WTC11 (cell line): ENCODE results near the gene LYRM4. TPM values are rescaled to one million over a fixed set of nuclear protein-coding genes. Genes with fewer than 3 reads are reported as not detected.

Experiments
- ATAC-seq: fragments of 200-7000 bp; cut with Tn5 transposase; 2 replicates; pipeline ENCODE4 v1.10.0; 2021; ENCODE audit warnings: mild to moderate bottlenecking, moderate library complexity
- CTCF ChIA-PET: fragments of 300-600 bp; sonication (Branson Sonifier 250); formaldehyde crosslinking; loops from one replicate; lab custom pipeline; 2021; ENCODE audit warnings: antibody characterized with exemption; lab: Charles Lee
- POLR2A ChIA-PET: fragments of 350-600 bp; sonication (Branson Sonifier 250); formaldehyde crosslinking; loops from one replicate; lab custom pipeline; 2021; ENCODE audit warnings: antibody characterized with exemption; lab: Charles Lee
- DNase-seq: peaks from one replicate; pipeline ENCODE4 v3.0.0; 2021; ENCODE audit warnings: low spot score
- H3K27ac Mint-ChIP-seq: 2 replicates; pipeline ENCODE4 v1.8.0; 2021; ENCODE audit warnings: mixed read lengths
- H3K27me3 Mint-ChIP-seq: 2 replicates; pipeline ENCODE4 v1.8.0; 2021; ENCODE audit warnings: low read depth, mild to moderate bottlenecking, moderate library complexity, mixed read lengths
- H3K36me3 Mint-ChIP-seq: 2 replicates; pipeline ENCODE4 v1.8.0; 2021; ENCODE audit warnings: mixed read lengths
- H3K4me1 Mint-ChIP-seq: 2 replicates; pipeline ENCODE4 v1.8.0; 2022; ENCODE audit warnings: mixed read lengths
- H3K4me3 Mint-ChIP-seq: 2 replicates; pipeline ENCODE4 v1.8.0; 2021; ENCODE audit warnings: mild to moderate bottlenecking, moderate library complexity, mixed read lengths
- H3K9me3 Mint-ChIP-seq: 2 replicates; pipeline ENCODE4 v1.8.0; 2021; ENCODE audit warnings: mixed read lengths
- CBFB ChIP-seq: sonication (generic); formaldehyde crosslinking; IDR thresholded peaks from 2 replicates; pipeline ENCODE4 v1.8.1; 2022; ENCODE audit warnings: mild to moderate bottlenecking, low read depth, missing genetic modification reagents
- ELF4 ChIP-seq: sonication (generic); formaldehyde crosslinking; IDR thresholded peaks from 2 replicates; pipeline ENCODE4 v1.8.1; 2022; ENCODE audit warnings: low read depth, mild to moderate bottlenecking, moderate library complexity, missing genetic modification reagents
- ETV6 ChIP-seq: sonication (generic); formaldehyde crosslinking; IDR thresholded peaks from 2 replicates; pipeline ENCODE4 v1.8.1; 2022; ENCODE audit warnings: mild to moderate bottlenecking, missing genetic modification reagents
- MXD4 ChIP-seq: fragments of 250-450 bp; sonication (Bioruptor Pico); IDR thresholded peaks from 2 replicates; pipeline ENCODE4 v1.8.0; 2021; ENCODE audit warnings: mild to moderate bottlenecking, moderate library complexity, borderline replicate concordance
- NFE2L1 ChIP-seq: sonication (generic); formaldehyde crosslinking; IDR thresholded peaks from 2 replicates; pipeline ENCODE4 v1.8.1; 2023; ENCODE audit warnings: missing genetic modification reagents
- NR3C1 ChIP-seq: sonication (generic); formaldehyde crosslinking; conservative IDR thresholded peaks from 2 replicates; pipeline ENCODE4 v1.8.1; 2023; ENCODE audit warnings: low read depth, mild to moderate bottlenecking, missing genetic modification reagents
- OVOL2 ChIP-seq: fragments of 250-450 bp; sonication (Bioruptor Pico); IDR thresholded peaks from 2 replicates; pipeline ENCODE4 v1.9.0; 2021; ENCODE audit warnings: mild to moderate bottlenecking, borderline replicate concordance
- PRRX2 ChIP-seq: fragments of 250-450 bp; sonication (Bioruptor Pico); IDR thresholded peaks from 2 replicates; pipeline ENCODE4 v1.8.0; 2021; ENCODE audit warnings: mild to moderate bottlenecking
- TCF7 ChIP-seq: sonication (generic); formaldehyde crosslinking; IDR thresholded peaks from 2 replicates; pipeline ENCODE4 v1.8.0; 2022; ENCODE audit warnings: mild to moderate bottlenecking, low read depth, missing genetic modification reagents, moderate library complexity
- TEAD4 ChIP-seq: sonication (generic); formaldehyde crosslinking; IDR thresholded peaks from 2 replicates; pipeline ENCODE4 v1.8.0; 2022; ENCODE audit warnings: mild to moderate bottlenecking, missing genetic modification reagents
- ZNF232 ChIP-seq: sonication (generic); formaldehyde crosslinking; IDR thresholded peaks from 2 replicates; pipeline ENCODE4 v1.8.0; 2022; ENCODE audit warnings: mild to moderate bottlenecking, missing genetic modification reagents
- ZNF263 ChIP-seq: sonication (generic); formaldehyde crosslinking; IDR thresholded peaks from 2 replicates; pipeline ENCODE4 v1.8.1; 2022; ENCODE audit warnings: low read depth, mild to moderate bottlenecking, moderate library complexity, missing genetic modification reagents
- ZNF317 ChIP-seq: sonication (generic); formaldehyde crosslinking; IDR thresholded peaks from 2 replicates; pipeline ENCODE4 v1.8.1; 2023; ENCODE audit warnings: low read depth, mild to moderate bottlenecking, moderate library complexity, missing genetic modification reagents, borderline replicate concordance
- total RNA-seq: library from RNA; stranded (reverse); gene quantifications from 3 replicates; pipeline ENCODE4 v1.2.3, GENCODE V29; 2021
- TF ChIP-seq, protein P1 (sequence below): sonication (generic); formaldehyde crosslinking; IDR thresholded peaks from 2 replicates; pipeline ENCODE4 v1.8.0; 2022; ENCODE audit warnings: missing genetic modification reagents
- TF ChIP-seq, protein P2 (sequence below): sonication (generic); formaldehyde crosslinking; conservative IDR thresholded peaks from 2 replicates; pipeline ENCODE4 v1.8.1; 2023; ENCODE audit warnings: mild to moderate bottlenecking, low read depth, missing genetic modification reagents, moderate library complexity
- TF ChIP-seq, protein P3 (sequence below): sonication (generic); formaldehyde crosslinking; IDR thresholded peaks from 2 replicates; pipeline ENCODE4 v1.8.1; 2023; ENCODE audit warnings: mild to moderate bottlenecking, missing genetic modification reagents, borderline replicate concordance
- TF ChIP-seq, protein P4 (sequence below): fragments of 250-450 bp; sonication (Bioruptor Pico); IDR thresholded peaks from 2 replicates; pipeline ENCODE4 v1.9.0; 2021; ENCODE audit warnings: mild to moderate bottlenecking
- TF ChIP-seq, protein P5 (sequence below): fragments of 200-600 bp; IDR thresholded peaks from 2 replicates; pipeline ENCODE4 v1.8.0; 2022; ENCODE audit warnings: antibody characterized with exemption

The LYRM4 gene
- total RNA-seq, 1 experiment from 2014 or later: 49.7 TPM

DNA sequence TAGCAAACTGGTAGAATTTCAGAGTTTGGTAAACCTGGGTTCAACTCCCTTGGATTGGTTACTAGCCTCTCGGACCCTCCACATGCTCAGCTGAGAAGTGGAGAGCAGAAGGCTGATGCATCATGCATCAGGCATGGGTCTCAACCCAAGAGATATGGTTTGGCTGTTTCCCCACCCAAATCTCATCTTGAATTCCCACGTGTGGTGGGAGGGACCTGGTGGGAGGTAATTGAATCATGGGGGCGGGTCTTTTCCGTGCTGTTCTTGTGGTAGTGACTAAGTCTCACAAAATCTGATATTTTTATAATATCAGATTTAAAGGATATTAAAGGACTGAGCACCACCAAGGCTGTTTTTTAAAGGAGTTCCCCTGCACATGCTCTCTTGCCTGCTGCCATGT, 100.5 kb downstream of the LYRM4 start:
- Mint-ChIP-seq H3K4me1 (peaks cover 9% of the 10 kb centered on the region), H3K9me3 (no peaks in the 10 kb centered on the region), H3K36me3 (no peaks in the 10 kb centered on the region), H3K27me3 (no peaks in the 10 kb centered on the region), H3K4me3 (no peak overlapping the region), H3K27ac (no peak overlapping the region)
- ChIA-PET POLR2A (no interaction called here), CTCF (interaction anchor here (1.0 to 2.6 kb wide), 3 partner anchors 15 to 54 kb away, joined by 4 to 18 read pairs (median 10); no protein-coding TSS in a partner anchor)
- TF ChIP-seq, protein P1, sequence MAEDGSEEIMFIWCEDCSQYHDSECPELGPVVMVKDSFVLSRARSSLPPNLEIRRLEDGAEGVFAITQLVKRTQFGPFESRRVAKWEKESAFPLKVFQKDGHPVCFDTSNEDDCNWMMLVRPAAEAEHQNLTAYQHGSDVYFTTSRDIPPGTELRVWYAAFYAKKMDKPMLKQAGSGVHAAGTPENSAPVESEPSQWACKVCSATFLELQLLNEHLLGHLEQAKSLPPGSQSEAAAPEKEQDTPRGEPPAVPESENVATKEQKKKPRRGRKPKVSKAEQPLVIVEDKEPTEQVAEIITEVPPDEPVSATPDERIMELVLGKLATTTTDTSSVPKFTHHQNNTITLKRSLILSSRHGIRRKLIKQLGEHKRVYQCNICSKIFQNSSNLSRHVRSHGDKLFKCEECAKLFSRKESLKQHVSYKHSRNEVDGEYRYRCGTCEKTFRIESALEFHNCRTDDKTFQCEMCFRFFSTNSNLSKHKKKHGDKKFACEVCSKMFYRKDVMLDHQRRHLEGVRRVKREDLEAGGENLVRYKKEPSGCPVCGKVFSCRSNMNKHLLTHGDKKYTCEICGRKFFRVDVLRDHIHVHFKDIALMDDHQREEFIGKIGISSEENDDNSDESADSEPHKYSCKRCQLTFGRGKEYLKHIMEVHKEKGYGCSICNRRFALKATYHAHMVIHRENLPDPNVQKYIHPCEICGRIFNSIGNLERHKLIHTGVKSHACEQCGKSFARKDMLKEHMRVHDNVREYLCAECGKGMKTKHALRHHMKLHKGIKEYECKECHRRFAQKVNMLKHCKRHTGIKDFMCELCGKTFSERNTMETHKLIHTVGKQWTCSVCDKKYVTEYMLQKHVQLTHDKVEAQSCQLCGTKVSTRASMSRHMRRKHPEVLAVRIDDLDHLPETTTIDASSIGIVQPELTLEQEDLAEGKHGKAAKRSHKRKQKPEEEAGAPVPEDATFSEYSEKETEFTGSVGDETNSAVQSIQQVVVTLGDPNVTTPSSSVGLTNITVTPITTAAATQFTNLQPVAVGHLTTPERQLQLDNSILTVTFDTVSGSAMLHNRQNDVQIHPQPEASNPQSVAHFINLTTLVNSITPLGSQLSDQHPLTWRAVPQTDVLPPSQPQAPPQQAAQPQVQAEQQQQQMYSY (CRISPR knock-in tag): no peak
- TF ChIP-seq TCF7 (CRISPR knock-in tag): no peak
- no peak for TF ChIP-seq NFE2L1 (CRISPR knock-in tag)
- no peak for TF ChIP-seq ETV6
- no peak for TF ChIP-seq PRRX2 (CRISPR knock-in tag)
- DNase-seq (no peak), ATAC-seq (no peak)

DNA sequence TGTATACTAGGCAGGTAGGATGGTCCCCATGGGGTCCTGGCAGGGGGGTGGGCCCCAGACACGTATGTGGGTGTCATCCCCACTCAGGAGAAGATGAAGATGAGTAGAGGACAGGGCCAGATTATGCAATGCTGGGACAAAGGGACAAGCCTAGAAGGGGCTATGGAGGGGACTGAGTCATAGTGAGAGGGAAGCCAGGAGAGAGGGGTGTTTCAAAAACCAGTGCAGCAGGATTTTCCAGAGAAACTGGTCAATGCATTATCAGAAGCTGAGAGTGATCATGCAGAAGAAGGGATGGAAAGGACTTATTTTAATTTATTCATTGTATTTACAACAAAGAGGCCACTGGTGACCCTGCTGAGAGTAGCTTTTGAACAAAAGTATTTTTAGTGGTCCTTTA, 101.6 kb downstream of the LYRM4 start:
- H3K27ac Mint-ChIP-seq: no peak overlapping the region

DNA sequence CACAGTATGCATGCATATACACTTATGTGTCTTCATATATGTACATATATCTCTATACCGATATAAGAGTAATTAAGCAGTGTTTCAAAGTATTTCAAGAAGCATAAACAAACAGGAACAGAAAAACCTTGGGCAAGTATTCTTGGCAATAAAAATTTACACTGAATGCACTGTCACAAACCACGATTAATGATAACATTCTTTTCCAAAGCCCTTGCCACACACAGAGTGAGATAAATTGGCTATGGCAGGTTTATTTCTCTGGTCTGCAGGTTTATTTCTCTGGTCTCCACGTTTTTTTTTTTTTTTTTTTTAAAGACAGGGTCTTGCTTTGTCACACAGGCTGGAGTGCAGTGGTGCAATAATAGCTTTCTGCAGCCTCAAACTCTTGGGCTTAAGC, 102.6 kb downstream of the LYRM4 start:
- ChIA-PET POLR2A (no interaction called here), CTCF (interaction anchor here (2.3 to 2.6 kb wide), 2 partner anchors 14 to 17 kb away, joined by 10 to 18 read pairs; no protein-coding TSS in a partner anchor)
- Mint-ChIP-seq H3K9me3 (no peaks in the 10 kb centered on the region), H3K4me1 (peaks cover 9% of the 10 kb centered on the region), H3K36me3 (no peaks in the 10 kb centered on the region), H3K27ac (no peak overlapping the region), H3K27me3 (no peaks in the 10 kb centered on the region; the same call in 1 of the 2 replicates), H3K4me3 (no peak overlapping the region)
- no peak for DNase-seq
- ATAC-seq: no peak
- TF ChIP-seq NR3C1 (CRISPR knock-in tag) (no peak), ZNF232 (CRISPR knock-in tag) (no peak), OVOL2 (CRISPR knock-in tag) (no peak)
- TF ChIP-seq, protein P2, sequence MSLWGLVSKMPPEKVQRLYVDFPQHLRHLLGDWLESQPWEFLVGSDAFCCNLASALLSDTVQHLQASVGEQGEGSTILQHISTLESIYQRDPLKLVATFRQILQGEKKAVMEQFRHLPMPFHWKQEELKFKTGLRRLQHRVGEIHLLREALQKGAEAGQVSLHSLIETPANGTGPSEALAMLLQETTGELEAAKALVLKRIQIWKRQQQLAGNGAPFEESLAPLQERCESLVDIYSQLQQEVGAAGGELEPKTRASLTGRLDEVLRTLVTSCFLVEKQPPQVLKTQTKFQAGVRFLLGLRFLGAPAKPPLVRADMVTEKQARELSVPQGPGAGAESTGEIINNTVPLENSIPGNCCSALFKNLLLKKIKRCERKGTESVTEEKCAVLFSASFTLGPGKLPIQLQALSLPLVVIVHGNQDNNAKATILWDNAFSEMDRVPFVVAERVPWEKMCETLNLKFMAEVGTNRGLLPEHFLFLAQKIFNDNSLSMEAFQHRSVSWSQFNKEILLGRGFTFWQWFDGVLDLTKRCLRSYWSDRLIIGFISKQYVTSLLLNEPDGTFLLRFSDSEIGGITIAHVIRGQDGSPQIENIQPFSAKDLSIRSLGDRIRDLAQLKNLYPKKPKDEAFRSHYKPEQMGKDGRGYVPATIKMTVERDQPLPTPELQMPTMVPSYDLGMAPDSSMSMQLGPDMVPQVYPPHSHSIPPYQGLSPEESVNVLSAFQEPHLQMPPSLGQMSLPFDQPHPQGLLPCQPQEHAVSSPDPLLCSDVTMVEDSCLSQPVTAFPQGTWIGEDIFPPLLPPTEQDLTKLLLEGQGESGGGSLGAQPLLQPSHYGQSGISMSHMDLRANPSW (CRISPR knock-in tag): no peak
- TF ChIP-seq, protein P3, sequence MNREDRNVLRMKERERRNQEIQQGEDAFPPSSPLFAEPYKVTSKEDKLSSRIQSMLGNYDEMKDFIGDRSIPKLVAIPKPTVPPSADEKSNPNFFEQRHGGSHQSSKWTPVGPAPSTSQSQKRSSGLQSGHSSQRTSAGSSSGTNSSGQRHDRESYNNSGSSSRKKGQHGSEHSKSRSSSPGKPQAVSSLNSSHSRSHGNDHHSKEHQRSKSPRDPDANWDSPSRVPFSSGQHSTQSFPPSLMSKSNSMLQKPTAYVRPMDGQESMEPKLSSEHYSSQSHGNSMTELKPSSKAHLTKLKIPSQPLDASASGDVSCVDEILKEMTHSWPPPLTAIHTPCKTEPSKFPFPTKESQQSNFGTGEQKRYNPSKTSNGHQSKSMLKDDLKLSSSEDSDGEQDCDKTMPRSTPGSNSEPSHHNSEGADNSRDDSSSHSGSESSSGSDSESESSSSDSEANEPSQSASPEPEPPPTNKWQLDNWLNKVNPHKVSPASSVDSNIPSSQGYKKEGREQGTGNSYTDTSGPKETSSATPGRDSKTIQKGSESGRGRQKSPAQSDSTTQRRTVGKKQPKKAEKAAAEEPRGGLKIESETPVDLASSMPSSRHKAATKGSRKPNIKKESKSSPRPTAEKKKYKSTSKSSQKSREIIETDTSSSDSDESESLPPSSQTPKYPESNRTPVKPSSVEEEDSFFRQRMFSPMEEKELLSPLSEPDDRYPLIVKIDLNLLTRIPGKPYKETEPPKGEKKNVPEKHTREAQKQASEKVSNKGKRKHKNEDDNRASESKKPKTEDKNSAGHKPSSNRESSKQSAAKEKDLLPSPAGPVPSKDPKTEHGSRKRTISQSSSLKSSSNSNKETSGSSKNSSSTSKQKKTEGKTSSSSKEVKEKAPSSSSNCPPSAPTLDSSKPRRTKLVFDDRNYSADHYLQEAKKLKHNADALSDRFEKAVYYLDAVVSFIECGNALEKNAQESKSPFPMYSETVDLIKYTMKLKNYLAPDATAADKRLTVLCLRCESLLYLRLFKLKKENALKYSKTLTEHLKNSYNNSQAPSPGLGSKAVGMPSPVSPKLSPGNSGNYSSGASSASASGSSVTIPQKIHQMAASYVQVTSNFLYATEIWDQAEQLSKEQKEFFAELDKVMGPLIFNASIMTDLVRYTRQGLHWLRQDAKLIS (CRISPR knock-in tag): no peak

More for the DNA sequence above, 101.6 kb downstream of the LYRM4 start:
- peaks cover 9% of the 10 kb centered on the region for H3K4me1 Mint-ChIP-seq
- no peak overlapping the region for H3K4me3 Mint-ChIP-seq
- CTCF ChIA-PET: interaction anchor here (0.8 to 2.6 kb wide), 3 partner anchors 15 to 102 kb away, joined by 3 to 18 read pairs (median 10); no protein-coding TSS in a partner anchor
- no peak for DNase-seq
- POLR2A ChIA-PET: no interaction called here
- TF ChIP-seq TEAD4 (CRISPR knock-in tag) (no peak), OVOL2 (CRISPR knock-in tag) (no peak), ELF4 (CRISPR knock-in tag) (no peak), CBFB (CRISPR knock-in tag) (no peak), ZNF317 (CRISPR knock-in tag) (no peak), ZNF263 (CRISPR knock-in tag) (no peak), MXD4 (CRISPR knock-in tag) (no peak)
- TF ChIP-seq, protein P4, sequence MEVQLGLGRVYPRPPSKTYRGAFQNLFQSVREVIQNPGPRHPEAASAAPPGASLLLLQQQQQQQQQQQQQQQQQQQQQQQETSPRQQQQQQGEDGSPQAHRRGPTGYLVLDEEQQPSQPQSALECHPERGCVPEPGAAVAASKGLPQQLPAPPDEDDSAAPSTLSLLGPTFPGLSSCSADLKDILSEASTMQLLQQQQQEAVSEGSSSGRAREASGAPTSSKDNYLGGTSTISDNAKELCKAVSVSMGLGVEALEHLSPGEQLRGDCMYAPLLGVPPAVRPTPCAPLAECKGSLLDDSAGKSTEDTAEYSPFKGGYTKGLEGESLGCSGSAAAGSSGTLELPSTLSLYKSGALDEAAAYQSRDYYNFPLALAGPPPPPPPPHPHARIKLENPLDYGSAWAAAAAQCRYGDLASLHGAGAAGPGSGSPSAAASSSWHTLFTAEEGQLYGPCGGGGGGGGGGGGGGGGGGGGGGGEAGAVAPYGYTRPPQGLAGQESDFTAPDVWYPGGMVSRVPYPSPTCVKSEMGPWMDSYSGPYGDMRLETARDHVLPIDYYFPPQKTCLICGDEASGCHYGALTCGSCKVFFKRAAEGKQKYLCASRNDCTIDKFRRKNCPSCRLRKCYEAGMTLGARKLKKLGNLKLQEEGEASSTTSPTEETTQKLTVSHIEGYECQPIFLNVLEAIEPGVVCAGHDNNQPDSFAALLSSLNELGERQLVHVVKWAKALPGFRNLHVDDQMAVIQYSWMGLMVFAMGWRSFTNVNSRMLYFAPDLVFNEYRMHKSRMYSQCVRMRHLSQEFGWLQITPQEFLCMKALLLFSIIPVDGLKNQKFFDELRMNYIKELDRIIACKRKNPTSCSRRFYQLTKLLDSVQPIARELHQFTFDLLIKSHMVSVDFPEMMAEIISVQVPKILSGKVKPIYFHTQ: no peak
- TF ChIP-seq, protein P5, sequence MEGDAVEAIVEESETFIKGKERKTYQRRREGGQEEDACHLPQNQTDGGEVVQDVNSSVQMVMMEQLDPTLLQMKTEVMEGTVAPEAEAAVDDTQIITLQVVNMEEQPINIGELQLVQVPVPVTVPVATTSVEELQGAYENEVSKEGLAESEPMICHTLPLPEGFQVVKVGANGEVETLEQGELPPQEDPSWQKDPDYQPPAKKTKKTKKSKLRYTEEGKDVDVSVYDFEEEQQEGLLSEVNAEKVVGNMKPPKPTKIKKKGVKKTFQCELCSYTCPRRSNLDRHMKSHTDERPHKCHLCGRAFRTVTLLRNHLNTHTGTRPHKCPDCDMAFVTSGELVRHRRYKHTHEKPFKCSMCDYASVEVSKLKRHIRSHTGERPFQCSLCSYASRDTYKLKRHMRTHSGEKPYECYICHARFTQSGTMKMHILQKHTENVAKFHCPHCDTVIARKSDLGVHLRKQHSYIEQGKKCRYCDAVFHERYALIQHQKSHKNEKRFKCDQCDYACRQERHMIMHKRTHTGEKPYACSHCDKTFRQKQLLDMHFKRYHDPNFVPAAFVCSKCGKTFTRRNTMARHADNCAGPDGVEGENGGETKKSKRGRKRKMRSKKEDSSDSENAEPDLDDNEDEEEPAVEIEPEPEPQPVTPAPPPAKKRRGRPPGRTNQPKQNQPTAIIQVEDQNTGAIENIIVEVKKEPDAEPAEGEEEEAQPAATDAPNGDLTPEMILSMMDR: no peak
- no peaks in the 10 kb centered on the region for H3K9me3 Mint-ChIP-seq
- H3K27me3 Mint-ChIP-seq: no peaks in the 10 kb centered on the region; the same call in 1 of the 2 replicates
- H3K36me3 Mint-ChIP-seq: no peaks in the 10 kb centered on the region
- ATAC-seq: no peak
